GDM1 (cell line): ENCODE measurements around the gene CHKB.

ENCODE experiments used
- DNase-seq: peaks from one replicate; lab custom pipeline; 2025; lab: John Stamatoyannopoulos, UW

CHKB gene

DNA sequence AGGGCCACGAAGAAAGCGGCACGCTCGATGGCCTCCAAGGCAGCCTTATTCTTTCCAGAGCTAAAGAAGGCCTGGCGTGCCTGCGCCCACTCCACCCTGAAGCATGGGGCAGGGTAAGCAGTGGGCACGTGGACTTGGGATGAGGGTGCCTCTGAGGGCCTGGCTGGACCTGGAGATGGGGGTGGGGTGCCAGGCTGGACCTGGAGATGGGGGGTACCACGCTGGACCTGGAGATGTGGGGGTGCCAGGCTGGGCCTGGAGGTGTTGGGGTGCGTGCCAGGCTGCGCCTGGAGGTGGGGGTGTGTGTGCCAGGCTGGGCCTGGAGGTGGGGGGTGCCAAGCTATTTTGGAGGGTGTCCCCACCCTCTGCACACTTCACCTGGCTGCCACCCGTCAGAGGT is 9.7 kb downstream of the CHKB start:
- no peak for DNase-seq

DNA sequence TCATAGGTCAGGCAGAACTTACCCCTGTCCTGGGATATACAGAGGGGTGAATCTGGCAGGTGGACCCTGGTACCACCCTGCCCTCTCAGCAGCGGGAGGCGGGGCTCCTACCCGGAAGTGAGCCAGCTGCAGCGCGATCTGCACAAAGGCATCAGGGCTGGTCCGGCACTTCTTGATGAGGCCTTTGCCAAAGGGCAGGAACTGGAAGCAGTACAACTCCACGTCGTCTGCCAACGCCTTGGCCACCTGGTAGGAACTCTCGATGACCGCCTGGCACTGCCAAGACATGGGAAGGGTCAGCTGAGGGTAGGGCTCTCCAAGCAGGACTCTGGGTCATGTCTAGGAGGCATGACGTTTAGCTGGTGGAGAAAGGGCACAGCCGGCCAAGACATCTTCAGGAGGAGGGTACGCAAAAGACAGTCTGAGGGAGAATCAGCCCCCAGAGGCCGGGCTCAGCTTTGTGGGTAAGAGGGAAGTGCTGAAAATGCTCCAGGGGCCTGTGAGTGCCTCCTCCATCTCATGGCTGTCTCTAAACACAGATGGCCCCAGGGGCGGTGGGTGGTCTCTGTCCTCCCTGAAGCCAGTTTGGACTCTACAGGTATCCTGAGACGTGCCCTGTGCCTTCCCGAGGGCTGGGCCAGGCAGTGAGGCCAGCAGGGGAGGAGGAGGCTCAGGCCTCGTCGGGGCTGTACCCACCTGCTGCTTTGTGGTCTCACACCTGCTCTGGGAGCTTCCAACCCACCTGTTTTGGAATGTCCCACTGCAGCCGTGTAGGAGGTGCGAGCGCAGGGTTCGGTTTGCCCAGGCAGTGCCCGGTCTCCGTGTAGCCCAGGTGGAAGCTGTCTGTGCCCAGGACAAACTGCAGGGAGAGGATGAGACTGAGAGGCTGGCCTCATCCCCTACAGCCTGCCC is 11.1 kb downstream of the CHKB start:
- DNase-seq = no peak

DNA sequence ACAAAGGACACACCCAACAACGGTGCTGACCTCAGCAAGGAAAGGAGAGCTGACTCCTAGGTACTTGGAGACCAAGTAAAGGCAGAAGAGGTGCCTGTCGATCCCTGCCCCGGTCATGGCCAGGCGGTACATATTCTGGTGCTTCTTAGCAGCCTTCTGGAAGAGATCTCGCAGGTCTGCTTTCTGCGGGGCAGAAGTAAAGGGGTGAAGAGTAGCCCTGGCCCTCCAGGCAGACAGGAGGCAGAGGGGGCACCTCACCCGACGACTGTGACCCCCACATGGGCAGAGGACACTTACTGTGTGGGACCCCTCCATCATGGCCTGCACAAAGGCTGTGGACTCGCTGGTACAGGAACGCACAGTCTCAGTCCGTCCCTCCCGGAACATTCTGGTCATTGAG is 11.8 kb downstream of the CHKB start:
- DNase-seq = no peak

DNA sequence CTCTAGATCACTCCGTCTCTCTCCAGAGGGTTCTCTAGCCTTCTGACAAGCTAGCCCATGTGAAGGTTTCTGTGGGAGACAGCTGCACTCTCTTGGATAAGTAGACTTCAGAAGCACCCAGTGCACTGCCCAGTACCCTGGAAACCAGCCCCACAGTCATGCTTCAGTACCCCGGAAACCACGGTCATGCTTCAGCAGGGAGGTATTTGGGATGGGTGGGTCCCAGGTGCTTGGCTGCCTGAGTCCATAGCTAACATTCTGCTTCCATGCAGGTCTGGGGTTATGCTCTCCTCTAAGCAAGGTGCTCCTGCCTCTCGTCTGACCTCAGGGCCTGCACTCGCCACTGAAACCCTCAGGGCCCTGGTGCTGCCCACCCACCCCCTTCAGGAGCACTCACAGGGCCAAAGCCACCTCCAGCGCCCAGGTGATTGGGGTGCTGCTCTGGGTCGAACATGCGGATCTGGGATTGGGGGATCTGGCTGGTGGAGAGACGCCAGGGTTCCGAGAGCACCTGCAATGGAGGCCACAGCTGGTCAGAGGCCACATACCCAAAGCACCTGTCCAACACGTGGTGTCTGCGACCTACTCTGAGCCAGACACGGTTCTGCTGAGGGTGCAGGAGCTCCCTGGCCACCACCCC is 12.6 kb downstream of the CHKB start:
- DNase-seq = no peak

DNA sequence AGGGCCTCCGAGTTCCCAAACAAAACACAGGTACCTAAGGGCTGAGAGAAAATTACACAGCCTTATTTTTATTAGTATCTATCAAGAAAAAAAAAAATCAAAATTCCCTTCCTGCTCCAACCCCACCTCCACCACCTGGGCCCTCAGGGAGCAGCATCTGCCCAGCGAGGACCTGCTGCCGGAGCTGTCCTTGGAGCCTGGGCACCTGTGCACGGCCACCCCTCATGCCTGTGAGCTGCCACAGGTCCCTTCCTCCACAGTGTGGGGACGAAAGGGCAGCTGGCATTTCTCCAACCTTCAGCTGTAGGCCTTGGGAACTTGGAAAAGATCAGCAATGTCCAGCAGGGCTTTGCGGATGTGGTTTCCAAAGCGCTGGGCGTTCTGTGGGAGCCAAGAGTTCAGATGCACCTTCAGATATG is 13.6 kb downstream of the CHKB start:
- no peak for DNase-seq

DNA sequence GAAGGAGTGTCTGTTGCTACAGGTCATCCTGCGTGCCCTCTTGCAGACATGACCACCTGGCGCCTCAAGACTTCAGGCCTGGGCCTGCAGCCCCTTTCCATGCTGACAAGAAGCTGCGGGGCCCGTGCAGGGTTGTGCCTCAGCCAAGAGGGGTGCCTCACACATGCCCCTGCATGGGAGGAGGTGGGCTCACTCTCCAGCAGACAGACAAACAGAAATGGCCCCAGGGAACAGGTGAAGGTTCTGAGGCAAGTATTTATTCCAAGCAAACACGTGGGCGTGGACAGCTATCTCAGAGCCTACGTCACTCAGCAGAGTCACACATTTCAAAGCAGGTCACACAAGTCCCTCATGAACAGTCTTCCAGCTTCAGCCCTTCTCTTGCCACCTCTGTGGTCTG is 14.0 kb downstream of the CHKB start:
- no peak for DNase-seq

DNA sequence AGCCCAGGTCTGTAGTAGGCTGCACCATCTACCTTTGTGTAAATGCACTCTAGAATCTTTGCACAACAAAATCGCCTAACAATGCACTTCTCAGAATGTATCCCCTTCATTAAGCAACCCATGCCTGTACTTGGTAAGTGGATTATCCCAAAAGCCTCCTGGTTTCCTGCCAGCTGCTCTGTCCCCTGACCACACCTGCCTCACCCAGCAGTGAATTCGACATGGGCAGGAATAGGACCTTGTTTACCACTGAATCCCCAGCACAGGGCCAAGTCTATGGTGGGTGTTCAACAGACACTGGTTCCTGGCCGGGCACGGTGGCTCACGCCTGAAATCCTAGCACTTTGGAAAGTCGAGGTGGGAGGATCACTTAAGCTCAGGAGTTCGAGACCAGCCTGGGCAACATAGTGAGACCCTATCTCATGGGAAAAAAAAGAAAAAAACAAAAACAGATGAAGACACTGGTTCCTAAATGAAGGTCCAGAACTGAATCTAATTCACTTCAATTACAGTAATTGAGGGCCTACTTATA is 14.9 kb downstream of the CHKB start:
- no peak for DNase-seq

DNA sequence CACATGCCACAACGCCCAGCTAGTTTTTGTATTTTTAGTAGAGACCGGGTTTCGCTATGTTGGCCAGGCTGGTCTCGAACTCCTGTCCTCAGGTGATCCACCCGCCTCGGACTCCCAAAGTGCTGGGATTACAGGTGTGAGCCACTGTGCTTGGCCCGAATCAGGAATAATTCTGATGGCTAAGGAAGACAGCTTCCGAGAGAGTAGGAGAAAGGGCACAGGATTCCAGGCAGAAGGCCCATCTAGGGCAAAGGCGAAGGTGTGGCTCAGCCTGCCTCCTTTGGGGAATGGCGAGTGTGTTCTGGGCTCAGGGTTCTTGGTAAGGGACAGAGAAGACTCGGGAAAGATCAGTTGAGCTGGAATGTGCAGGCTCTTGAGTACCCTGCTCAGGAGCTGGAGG is 18.4 kb downstream of the CHKB start:
- DNase-seq = no peak

DNA sequence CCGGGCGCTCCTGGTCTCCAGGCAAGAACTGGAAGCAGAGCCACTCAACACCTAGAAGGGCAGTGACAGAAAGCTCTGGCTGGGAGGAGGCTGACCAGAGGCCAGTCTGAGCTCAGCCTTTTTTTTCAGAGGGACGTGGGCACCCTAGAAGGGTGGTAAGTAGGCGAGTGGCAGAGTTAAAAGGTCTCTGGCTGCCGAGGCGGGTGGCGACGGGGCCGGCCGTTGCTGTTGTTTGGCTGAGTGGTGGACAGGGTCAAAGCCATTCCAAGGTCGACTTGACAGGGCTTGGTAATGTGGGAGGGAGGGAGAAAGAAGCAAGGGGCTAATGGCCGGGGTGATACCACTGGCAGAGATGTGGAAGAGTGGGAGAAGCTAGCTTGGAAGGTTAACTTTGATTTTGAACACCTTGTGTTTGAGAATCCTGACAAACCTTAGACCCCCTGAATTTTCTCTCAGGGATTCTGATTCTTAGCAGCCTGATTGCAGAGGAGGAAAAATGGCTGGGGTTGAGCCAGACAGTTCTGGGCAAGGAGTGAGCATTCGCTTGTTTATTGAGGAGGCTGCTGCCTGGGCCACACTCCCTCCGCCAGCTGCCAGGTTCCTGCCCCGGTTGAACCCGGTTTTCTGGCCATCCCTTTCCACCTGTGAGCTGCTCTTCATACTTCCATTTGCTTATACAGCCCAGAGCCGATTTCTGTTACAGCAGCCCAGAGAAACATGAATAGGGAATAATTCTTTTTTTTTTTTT is 19.1 kb downstream of the CHKB start:
- DNase-seq = no peak

DNA sequence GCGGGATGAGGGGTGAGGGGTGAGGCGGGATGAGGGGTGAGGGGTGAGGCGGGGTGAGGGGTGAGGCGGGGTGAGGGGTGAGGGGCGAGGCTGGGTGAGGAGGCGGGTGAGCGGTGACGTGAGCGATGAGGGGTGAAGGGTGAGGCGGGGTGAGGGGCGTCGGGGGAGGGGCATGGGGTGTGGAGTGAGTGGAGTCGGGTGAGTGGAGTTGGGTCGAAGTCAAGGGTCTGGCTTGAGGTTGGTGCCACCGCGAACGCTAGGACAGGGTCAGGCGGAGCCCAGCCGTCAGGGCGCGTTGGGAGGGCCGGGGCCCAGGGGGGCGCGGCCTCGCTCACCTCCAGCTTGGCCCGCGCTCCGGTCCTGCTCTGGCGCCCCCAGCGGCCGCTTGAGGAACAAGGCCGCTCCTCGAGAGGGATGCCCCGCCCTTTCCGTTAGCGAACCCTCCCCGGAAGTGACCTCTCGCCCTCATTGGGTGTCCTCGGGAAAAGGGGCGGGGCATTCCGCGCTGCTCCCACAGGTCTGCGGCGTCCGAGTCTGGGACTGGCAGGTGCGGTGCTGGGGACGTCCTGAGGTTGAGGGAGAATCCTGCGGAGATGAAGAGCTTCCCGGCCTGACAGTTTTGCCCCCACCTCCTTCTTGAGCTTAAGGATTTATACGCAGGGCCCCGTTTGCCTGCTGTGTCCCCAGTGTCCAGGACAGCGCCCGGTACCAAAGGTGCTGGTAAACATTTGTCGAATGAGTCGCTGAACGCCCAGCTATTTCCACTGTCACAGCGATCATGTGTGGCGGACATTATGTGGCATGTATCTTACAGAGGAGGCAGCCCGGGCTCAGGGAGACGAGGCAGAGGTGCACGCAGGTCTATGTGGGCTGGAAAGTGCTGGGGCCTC is 19.9 kb downstream of the CHKB start, which contains the start of gene SYCE3:
SYCE3 (minus strand) TSS at position 397 of the 890 bp plus-strand sequence. CDS start 6,514 bp downstream, outside the sequence.
- peak; percentile 91 for DNase-seq

DNA sequence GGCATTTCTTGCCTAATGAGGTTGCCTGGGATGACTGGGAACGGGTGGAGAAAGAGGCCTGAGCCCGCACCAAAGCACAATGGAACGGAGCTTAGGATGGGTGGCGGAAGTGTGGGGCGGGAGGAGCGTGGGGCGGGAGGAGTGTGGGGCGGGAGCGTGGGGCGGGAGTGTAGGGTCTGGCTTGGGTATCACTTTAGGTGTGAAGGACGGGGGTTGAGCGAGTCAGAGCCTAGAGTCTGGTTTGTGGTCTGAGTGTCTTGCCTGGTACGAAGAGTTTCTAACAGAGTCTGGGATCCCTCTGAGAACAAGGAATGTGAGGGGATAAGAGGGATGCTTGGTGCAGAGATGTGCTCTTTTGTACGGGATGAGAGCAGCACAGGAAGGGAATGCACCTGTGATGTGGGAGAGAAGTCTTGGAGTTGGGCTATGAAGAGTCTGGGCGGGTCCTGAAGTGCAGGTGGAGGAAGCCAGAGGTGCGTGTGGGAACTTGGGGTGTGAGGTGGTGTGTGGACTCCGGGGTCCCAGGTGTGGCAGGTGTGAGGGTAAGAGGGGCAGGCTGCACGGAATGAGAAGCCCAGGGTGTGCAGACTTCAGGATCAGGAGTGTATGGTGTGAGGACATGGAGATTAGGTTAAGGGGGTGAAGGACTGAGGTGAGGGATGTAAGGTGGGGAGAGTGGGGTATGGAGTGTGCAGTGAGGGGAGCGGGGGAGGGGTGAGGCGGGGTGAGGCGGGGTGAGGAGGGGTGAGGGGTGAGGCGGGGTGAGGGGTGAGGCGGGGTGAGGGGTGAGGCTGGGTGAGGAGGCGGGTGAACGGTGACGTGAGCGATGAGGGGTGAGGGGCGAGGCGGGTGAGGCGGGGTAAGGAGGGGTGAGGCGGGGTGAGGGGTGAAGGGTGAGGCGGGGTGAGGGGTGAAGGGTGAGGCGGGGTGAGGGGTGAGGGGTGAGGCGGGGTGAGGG is 21.0 kb downstream of the CHKB start:
- DNase-seq = no peak

DNA sequence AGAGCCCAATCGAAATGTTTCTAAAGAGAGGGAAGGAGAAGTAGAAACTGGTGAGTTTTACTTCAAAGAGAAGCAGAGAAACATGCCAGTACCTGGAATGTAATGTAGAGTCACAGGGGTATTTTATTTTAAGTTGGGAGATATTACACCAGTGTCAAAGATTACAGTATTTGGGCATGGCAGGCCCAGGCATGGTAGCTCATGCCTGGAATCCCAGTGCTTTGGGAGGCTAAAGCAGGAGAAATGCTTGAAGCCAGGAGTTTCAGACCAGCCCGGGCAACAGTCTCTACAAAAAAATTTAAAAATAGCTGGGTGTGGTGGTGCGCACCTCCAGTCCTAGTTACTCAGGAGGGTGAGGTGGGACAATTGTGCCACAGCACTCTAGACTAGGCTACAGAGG is 22.6 kb downstream of the CHKB start:
- DNase-seq = no peak

DNA sequence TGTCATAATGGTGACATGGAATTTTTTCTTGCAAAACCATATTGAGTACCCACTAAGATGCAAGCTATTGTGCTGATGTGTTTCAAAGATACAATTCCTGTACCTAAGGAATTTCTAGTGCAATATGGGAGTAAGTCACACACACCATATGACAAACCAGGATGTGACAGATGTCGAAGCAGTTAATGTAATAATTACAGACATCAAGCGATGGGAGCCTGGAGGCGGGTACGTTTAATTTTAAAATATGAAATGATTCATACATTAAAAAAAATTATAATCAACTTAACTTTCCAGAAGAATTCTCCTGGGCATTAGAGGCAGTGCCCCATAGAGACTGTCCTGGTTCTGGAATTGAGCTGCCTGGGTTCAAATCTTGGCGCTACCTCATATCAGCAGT is 25.9 kb downstream of the CHKB start:
- DNase-seq = no peak

DNA sequence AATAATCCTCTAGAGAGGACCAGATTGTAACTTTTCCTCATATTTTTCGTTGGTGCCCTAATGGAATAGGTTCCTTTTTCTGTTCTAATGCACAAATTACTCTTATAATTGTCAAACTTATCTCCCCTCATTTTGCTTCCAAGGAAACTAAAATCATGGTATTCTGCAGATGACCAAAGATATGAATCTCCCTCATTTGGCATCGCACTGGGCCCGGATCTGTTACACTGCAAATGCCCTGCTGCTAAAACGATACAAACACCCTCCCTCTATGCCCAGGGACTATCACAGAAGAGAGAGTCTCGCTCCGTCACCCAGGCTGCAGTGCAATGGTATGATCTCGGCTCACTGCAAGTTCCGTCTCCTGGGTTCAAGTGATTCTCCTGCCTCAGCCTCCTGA is 29.3 kb downstream of the CHKB start:
- DNase-seq = no peak

DNA sequence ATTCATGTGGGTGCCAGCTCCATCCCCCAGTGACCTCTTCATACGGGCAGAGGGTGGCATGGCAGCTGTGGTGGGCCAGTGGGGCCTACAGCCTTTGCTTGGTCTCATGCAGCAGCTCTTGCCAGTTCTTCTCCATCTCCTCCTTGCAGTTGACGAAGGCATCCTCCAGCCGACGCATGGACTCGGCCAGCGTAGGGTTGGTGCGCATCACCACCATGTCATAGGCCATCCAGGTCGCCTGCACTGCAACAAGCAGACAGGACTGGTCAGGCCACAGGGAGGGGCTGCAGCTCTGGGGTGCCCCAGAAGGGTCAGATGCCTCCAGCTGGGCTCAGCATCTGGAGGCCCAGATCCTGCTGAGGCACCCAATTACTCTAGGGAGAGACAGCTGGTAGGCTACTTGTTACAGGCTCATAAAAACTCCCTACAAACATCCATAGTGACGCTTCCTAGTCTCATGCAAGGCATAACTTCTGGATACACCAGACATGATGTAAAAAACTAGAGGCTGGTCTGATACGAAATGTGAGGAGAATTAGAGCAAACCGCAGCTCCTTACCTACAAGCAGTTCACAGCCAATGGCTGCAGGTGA is 31.4 kb downstream of the CHKB start:
- no peak for DNase-seq

DNA sequence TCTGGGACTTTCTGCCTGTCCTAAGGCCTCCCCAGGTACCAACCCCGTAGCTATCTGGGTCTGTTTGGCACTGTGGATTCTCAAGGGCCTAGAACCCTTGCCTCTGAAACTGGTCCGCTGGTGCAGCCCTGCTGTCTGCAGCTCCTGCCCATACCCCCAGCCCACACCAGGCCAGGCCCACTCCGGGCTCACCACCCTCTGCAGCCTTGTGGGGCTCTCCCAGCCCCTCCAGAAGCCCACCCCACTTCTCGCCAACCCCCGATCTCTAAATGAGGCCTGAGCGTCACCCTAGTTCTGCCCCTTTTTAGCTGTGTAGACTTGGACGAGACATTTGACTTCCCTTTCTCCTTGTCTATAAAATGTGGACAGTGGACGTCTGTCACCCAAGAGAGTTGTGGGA is 32.3 kb downstream of the CHKB start:
- DNase-seq = no peak

DNA sequence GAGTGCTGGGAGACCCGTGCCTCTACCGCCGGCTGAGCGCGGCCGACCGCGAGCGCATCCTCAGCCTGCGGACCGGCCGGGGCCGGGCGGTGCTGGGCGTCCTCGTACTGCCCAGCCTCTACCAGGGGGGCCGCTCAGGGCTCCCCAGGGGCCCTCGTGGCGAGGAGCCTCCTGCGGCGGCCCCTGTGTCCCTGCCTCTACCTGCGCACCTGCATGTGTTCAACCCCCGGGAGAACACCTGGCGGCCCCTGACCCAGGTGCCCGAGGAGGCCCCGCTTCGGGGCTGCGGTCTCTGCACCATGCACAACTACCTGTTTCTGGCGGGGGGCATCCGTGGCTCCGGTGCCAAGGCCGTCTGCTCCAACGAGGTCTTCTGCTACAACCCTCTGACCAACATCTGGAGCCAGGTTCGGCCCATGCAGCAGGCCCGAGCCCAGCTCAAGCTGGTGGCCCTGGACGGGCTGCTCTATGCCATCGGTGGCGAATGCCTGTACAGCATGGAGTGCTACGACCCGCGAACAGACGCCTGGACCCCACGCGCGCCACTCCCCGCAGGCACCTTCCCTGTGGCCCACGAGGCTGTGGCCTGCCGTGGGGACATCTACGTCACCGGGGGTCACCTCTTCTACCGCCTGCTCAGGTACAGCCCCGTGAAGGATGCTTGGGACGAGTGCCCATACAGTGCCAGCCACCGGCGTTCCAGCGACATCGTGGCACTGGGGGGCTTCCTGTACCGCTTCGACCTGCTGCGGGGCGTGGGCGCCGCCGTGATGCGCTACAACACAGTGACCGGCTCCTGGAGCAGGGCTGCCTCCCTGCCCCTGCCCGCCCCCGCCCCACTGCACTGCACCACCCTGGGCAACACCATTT is 33.5 kb downstream of the CHKB start:
- no peak for DNase-seq

DNA sequence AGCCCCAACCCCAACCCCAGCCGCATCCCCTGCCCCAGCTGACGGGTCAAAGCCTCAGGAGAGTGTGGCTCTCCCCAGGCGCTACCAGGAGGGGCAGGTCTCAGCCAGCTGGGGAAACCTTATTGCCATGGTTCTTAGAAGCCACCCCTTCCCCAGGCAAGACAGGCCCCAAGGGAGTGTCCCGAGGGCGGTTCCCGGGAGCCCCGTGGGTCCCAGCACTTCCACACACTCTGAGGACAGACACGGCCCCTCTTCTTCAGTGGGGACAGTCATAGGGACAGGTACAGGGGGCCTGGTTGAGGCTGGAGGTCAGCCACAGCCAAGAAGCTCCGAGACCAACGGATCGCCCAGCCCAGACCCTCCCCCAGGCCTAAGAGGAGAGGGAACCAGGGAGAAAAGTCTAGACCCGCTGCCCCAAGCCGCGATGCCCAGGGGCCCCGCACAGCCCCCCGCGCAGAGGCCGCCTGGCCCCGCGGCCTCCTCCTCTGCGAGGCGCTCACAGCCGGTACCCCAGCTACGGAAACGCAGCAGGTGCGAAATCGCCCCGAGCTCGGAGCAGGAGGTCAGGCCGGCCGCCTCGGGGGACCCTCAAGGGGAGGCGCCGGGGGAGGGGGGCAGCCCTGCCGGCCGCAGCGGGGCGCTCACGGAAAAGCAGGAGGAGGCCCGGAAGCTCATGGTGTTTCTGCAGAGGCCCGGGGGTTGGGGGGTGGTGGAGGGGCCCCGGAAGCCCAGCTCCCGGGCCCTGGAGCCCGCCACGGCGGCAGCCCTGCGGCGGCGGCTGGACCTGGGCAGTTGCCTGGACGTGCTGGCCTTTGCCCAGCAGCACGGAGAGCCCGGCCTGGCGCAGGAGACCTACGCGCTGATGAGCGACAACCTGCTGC is 34.4 kb downstream of the CHKB start:
- DNase-seq = no peak
